ENCODE results near the gene CCDC158.

CCDC158 gene

GRCh38 chr4:76420762-76421581 is at the start of gene CCDC158:
CCDC158 (minus strand) TSS chr4:76421141; CDS start chr4:76403207, 17,934 bp downstream.
- H3K27ac ChIP-seq = peak within 1 kb of the TSS; percentile 67; the same call in 1 of the 2 replicates
- TF ChIP-seq, protein P1, sequence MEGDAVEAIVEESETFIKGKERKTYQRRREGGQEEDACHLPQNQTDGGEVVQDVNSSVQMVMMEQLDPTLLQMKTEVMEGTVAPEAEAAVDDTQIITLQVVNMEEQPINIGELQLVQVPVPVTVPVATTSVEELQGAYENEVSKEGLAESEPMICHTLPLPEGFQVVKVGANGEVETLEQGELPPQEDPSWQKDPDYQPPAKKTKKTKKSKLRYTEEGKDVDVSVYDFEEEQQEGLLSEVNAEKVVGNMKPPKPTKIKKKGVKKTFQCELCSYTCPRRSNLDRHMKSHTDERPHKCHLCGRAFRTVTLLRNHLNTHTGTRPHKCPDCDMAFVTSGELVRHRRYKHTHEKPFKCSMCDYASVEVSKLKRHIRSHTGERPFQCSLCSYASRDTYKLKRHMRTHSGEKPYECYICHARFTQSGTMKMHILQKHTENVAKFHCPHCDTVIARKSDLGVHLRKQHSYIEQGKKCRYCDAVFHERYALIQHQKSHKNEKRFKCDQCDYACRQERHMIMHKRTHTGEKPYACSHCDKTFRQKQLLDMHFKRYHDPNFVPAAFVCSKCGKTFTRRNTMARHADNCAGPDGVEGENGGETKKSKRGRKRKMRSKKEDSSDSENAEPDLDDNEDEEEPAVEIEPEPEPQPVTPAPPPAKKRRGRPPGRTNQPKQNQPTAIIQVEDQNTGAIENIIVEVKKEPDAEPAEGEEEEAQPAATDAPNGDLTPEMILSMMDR (conservative IDR thresholded peaks at IDR 0.05) = peak; percentile 24

GRCh38 chr4:76470532-76470931 is 49.6 kb upstream of the CCDC158 start:
- H3K27ac ChIP-seq = no peak overlapping the region
- TF ChIP-seq, protein P1 (conservative IDR thresholded peaks at IDR 0.05) = no peak

DNA sequence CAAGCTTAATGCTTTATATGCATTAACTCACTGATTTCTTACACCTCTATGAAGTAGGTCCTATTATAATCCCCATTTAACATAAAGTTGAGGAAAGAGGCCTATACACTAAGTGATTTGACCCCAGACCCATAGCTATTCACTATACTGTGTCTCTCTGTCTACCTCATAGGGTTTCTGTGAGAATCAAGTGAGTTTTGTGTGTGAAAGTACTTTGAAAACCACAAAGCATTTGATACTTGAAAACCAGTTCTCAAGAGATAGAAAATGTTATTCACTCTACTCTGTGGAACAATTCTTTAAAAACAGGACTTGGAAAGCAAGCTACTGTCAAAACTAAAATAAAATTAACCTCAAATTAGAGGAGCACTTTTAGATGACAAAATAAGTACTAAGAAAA is 49.1 kb upstream of the CCDC158 start:
- H3K27ac ChIP-seq = no peak overlapping the region
- TF ChIP-seq, protein P1 (conservative IDR thresholded peaks at IDR 0.05) = no peak

GRCh38 chr4:76463568-76463967 is 42.6 kb upstream of the CCDC158 start:
- no peak overlapping the region for H3K27ac ChIP-seq
- TF ChIP-seq, protein P1 (conservative IDR thresholded peaks at IDR 0.05) = no peak

DNA sequence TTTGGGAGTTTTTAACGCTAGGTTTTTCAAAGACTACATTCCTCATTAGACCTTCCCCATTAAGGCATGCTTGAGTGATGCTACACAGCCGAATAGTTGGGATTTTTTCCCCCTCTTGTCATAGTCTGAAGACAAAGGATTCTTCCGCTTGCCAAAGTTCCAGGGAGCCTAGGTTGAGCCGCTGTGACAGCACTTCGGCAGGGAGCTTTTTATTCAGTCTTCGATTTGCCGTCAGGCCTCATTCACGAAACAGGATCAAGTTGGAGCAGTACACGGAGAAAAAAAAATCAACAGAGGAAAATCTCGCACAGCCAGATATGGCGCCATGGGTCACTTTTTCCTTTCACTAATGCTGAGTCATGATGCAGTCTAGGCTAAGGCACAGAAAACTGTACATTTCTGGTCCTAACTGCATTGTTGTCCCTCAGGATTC is 38.4 kb upstream of the CCDC158 start:
- no peak overlapping the region; the same call in 1 of the 2 replicates for H3K27ac ChIP-seq
- TF ChIP-seq, protein P1 (conservative IDR thresholded peaks at IDR 0.05) = no peak

GRCh38 chr4:76458825-76459224 is 37.9 kb upstream of the CCDC158 start:
- TF ChIP-seq, protein P1 (conservative IDR thresholded peaks at IDR 0.05) = no peak
- no peak overlapping the region; the same call in 1 of the 2 replicates for H3K27ac ChIP-seq

GRCh38 chr4:76458297-76458696 is 37.4 kb upstream of the CCDC158 start:
- no peak overlapping the region for H3K27ac ChIP-seq
- TF ChIP-seq, protein P1 (conservative IDR thresholded peaks at IDR 0.05) = no peak

Measured in VCaP (cell line).